HepG2 (cell line): Measurements from ENCODE around the gene RAB43. TPM values are rescaled to one million over a fixed set of nuclear protein-coding genes. Genes with fewer than 3 reads are reported as not detected.

Experiments
- AGO1 ChIP-seq: fragments of 200-400 bp; formaldehyde crosslinking; IDR thresholded peaks from 2 replicates; pipeline ENCODE4 v1.6.1; 2017; ENCODE audit warnings: mild to moderate bottlenecking, low read depth, low read length, moderate library complexity; ENCODE audit not compliant: poor library complexity, severe bottlenecking
- ATF7 ChIP-seq, 2 experiments: fragments of 450-650 bp in 1 of 2; sonication (generic) in 1 of 2; formaldehyde crosslinking in 1 of 2; IDR thresholded peaks; 2 replicates each; pipeline versions ENCODE4 v1.4.0 to v1.6.1; 2016 to 2020; ENCODE audit warnings: antibody characterized with exemption in 1 of 2, mild to moderate bottlenecking in 1 of 2, missing genetic modification reagents in 1 of 2
- HNRNPLL ChIP-seq: fragments of 200-400 bp; formaldehyde crosslinking; IDR thresholded peaks from 2 replicates; pipeline ENCODE4 v1.6.1; 2017; ENCODE audit warnings: mild to moderate bottlenecking, low read depth, low read length; ENCODE audit not compliant: poor library complexity, severe bottlenecking
- LRRFIP1 ChIP-seq: sonication (generic); formaldehyde crosslinking; conservative IDR thresholded peaks from 2 replicates; pipeline ENCODE4 v1.4.0; 2020; ENCODE audit warnings: missing genetic modification reagents
- MAFF ChIP-seq: IDR thresholded peaks from 2 replicates; pipeline ENCODE4 v1.6.1; 2011; ENCODE audit warnings: low read depth, low read length, improper control_type of control experiment
- NFIB ChIP-seq: sonication (generic); formaldehyde crosslinking; IDR thresholded peaks from 2 replicates; pipeline ENCODE4 v1.9.0; 2021; ENCODE audit warnings: missing genetic modification reagents, mild to moderate bottlenecking, borderline replicate concordance
- PRDM15 ChIP-seq: sonication (generic); formaldehyde crosslinking; IDR thresholded peaks from 2 replicates; pipeline ENCODE4 v1.4.0; 2020; ENCODE audit warnings: missing genetic modification reagents
- STAT5B ChIP-seq: sonication (generic); formaldehyde crosslinking; IDR thresholded peaks from 2 replicates; pipeline ENCODE4 v1.4.0; 2020; ENCODE audit warnings: missing genetic modification reagents
- THAP11 ChIP-seq: IDR thresholded peaks from 2 replicates; pipeline ENCODE4 v1.6.1; 2016; ENCODE audit warnings: missing biosample characterization, missing genetic modification reagents
- XBP1 ChIP-seq: sonication (generic); formaldehyde crosslinking; IDR thresholded peaks from 2 replicates; pipeline ENCODE4 v1.5.0; 2020; ENCODE audit warnings: missing genetic modification reagents
- ZFAT ChIP-seq: sonication (generic); formaldehyde crosslinking; conservative IDR thresholded peaks from 2 replicates; pipeline ENCODE4 v1.8.1; 2023; ENCODE audit warnings: missing genetic modification reagents, inconsistent platforms
- ZFP37 ChIP-seq: sonication (generic); formaldehyde crosslinking; IDR thresholded peaks from 2 replicates; pipeline ENCODE4 v1.4.0; 2020; ENCODE audit warnings: missing genetic modification reagents, borderline replicate concordance
- ZKSCAN1 ChIP-seq: fragments of 150-350 bp; IDR thresholded peaks from 2 replicates; pipeline ENCODE4 v1.6.1; 2014; ENCODE audit warnings: low read length
- ZNF331 ChIP-seq: sonication (generic); formaldehyde crosslinking; IDR thresholded peaks from 2 replicates; pipeline ENCODE4 v1.4.0; 2020; ENCODE audit warnings: missing genetic modification reagents
- ZNF747 ChIP-seq: sonication (generic); formaldehyde crosslinking; IDR thresholded peaks from 2 replicates; pipeline ENCODE4 v1.8.1; 2023; ENCODE audit warnings: missing genetic modification reagents, mild to moderate bottlenecking, borderline replicate concordance
- ZNF839 ChIP-seq: sonication (generic); formaldehyde crosslinking; IDR thresholded peaks from 2 replicates; pipeline ENCODE4 v1.4.0; 2020; ENCODE audit warnings: missing genetic modification reagents, mild to moderate bottlenecking, borderline replicate concordance
- polyA plus RNA-seq, 8 experiments: library from polyadenylated mRNA; depleted of rRNA in 3 of 8; stranded (reverse) in 7 of 8; unstranded in 1 of 8; fragments of >200 nt; fragmentation: Illumina TruSeq in 4 of 8; extraction: Trizol in 4 of 8; gene quantifications; 2 replicates each; pipeline versions ENCODE4 v1.2.1 to v1.2.3, GENCODE V29; 2011 to 2016; ENCODE audit warnings: low read depth in 4 of 8, missing spikeins in 1 of 8, mixed read lengths in 1 of 8; ENCODE audit not compliant: insufficient read depth in 1 of 8
- total RNA-seq, 5 experiments: library from RNA; depleted of rRNA; stranded (reverse); fragments of >200 nt; fragmentation: Illumina TruSeq; extraction: Trizol; gene quantifications; 2 replicates each; pipeline ENCODE4 v1.2.3, GENCODE V29; 2016; ENCODE audit warnings: low read depth in 1 of 5
- TF ChIP-seq, protein P1 (sequence below): sonication (generic); formaldehyde crosslinking; IDR thresholded peaks from 2 replicates; pipeline ENCODE4 v1.5.0; 2020; ENCODE audit warnings: missing genetic modification reagents
- TF ChIP-seq, protein P2 (sequence below): sonication (generic); formaldehyde crosslinking; IDR thresholded peaks from 2 replicates; pipeline ENCODE4 v1.4.0; 2020; ENCODE audit warnings: missing genetic modification reagents, mild to moderate bottlenecking, borderline replicate concordance

The RAB43 gene
- total and polyA plus RNA-seq, 2 of the 13 experiments (the other 11 are each of a cell fraction or from before 2014, with no cell fraction given): 11.8 to 18.4 TPM

GRCh38 chr3:129123314-129124060 is 1.9 kb upstream of the RAB43 start (continued):
- TF ChIP-seq, protein P1, sequence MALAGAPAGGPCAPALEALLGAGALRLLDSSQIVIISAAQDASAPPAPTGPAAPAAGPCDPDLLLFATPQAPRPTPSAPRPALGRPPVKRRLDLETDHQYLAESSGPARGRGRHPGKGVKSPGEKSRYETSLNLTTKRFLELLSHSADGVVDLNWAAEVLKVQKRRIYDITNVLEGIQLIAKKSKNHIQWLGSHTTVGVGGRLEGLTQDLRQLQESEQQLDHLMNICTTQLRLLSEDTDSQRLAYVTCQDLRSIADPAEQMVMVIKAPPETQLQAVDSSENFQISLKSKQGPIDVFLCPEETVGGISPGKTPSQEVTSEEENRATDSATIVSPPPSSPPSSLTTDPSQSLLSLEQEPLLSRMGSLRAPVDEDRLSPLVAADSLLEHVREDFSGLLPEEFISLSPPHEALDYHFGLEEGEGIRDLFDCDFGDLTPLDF (CRISPR knock-in tag): no peak
- TF ChIP-seq NFIB (CRISPR knock-in tag) (no peak), XBP1 (CRISPR knock-in tag) (no peak), ZKSCAN1 (no peak), ZFP37 (CRISPR knock-in tag) (no peak), ATF7 (IDR thresholded peaks at IDR 0.05) (no peak), ATF7 (CRISPR knock-in tag; IDR thresholded peaks at IDR 0.05) (no peak), PRDM15 (CRISPR knock-in tag) (0 out of 2 replicates have a peak, but pooled peaks have one; percentile 17), ZNF839 (no peak), MAFF (no peak), HNRNPLL (no peak), AGO1 (no peak), STAT5B (CRISPR knock-in tag) (no peak), ZNF747 (CRISPR knock-in tag) (no peak), ZNF331 (peak; percentile 67; the same call in 1 of the 2 replicates), LRRFIP1 (no peak), THAP11 (peak; percentile 33), ZFAT (CRISPR knock-in tag) (no peak)
- TF ChIP-seq, protein P2, sequence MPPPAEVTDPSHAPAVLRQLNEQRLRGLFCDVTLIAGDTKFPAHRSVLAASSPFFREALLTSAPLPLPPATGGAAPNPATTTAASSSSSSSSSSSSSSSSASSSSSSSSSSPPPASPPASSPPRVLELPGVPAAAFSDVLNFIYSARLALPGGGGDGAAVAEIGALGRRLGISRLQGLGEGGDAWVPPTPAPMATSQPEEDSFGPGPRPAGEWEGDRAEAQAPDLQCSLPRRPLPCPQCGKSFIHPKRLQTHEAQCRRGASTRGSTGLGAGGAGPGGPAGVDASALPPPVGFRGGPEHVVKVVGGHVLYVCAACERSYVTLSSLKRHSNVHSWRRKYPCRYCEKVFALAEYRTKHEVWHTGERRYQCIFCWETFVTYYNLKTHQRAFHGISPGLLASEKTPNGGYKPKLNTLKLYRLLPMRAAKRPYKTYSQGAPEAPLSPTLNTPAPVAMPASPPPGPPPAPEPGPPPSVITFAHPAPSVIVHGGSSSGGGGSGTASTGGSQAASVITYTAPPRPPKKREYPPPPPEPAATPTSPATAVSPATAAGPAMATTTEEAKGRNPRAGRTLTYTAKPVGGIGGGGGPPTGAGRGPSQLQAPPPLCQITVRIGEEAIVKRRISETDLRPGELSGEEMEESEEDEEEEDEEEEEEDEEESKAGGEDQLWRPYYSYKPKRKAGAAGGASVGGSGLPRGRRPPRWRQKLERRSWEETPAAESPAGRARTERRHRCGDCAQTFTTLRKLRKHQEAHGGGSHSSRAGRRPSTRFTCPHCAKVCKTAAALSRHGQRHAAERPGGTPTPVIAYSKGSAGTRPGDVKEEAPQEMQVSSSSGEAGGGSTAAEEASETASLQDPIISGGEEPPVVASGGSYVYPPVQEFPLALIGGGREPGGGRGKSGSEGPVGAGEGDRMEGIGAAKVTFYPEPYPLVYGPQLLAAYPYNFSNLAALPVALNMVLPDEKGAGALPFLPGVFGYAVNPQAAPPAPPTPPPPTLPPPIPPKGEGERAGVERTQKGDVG (CRISPR knock-in tag): no peak
